HepG2 (cell line): Measurements from ENCODE around the gene YAP1. TPM values are rescaled to one million over a fixed set of nuclear protein-coding genes. Genes with fewer than 3 reads are reported as not detected.

ENCODE experiments used
- ARNT2 ChIP-seq: sonication (generic); formaldehyde crosslinking; IDR thresholded peaks from 2 replicates; pipeline ENCODE4 v1.8.0; 2022; ENCODE audit warnings: mild to moderate bottlenecking, low read depth, missing genetic modification reagents, moderate library complexity
- FOXC1 ChIP-seq: sonication (generic); formaldehyde crosslinking; IDR thresholded peaks from 2 replicates; pipeline ENCODE4 v1.8.0; 2022; ENCODE audit warnings: mild to moderate bottlenecking, missing genetic modification reagents, borderline replicate concordance
- GTF2F1 ChIP-seq: fragments of 150-350 bp; IDR thresholded peaks from 2 replicates; pipeline ENCODE4 v1.6.1; 2014; ENCODE audit warnings: low read length
- HHEX ChIP-seq: IDR thresholded peaks from 2 replicates; pipeline ENCODE4 v1.6.1; 2016; ENCODE audit warnings: control low read depth
- JDP2 ChIP-seq: sonication (generic); formaldehyde crosslinking; IDR thresholded peaks from 2 replicates; pipeline ENCODE4 v1.8.1; 2022; ENCODE audit warnings: missing genetic modification reagents, borderline replicate concordance
- MAFF ChIP-seq: IDR thresholded peaks from 2 replicates; pipeline ENCODE4 v1.6.1; 2011; ENCODE audit warnings: low read depth, low read length, improper control_type of control experiment
- NONO ChIP-seq, 2 experiments: fragments of 450-650 bp in 1 of 2; sonication (generic) in 1 of 2; formaldehyde crosslinking in 1 of 2; IDR thresholded peaks in 1 of 2; conservative IDR thresholded peaks in 1 of 2; 2 replicates each; pipeline versions ENCODE4 v1.6.1 to v1.8.0; 2017 to 2022; ENCODE audit warnings: mild to moderate bottlenecking in 1 of 2, missing genetic modification reagents in 1 of 2, moderate library complexity in 1 of 2
- ONECUT2 ChIP-seq: sonication (generic); formaldehyde crosslinking; IDR thresholded peaks from 2 replicates; pipeline ENCODE4 v1.4.0; 2020; ENCODE audit warnings: missing genetic modification reagents
- SMARCC2 ChIP-seq: fragments of 450-650 bp; IDR thresholded peaks from 2 replicates; pipeline ENCODE4 v1.6.1; 2017; ENCODE audit warnings: antibody characterized with exemption, mild to moderate bottlenecking
- SP140L ChIP-seq: sonication (generic); formaldehyde crosslinking; IDR thresholded peaks from 2 replicates; pipeline ENCODE4 v1.4.0; 2020; ENCODE audit warnings: missing genetic modification reagents, borderline replicate concordance
- U2AF2 ChIP-seq: fragments of 200-400 bp; formaldehyde crosslinking; IDR thresholded peaks from 2 replicates; pipeline ENCODE4 v1.6.1; 2017; ENCODE audit warnings: low read depth, mild to moderate bottlenecking, low read length
- ZNF605 ChIP-seq: sonication (generic); formaldehyde crosslinking; IDR thresholded peaks from 2 replicates; pipeline ENCODE4 v1.8.0; 2022; ENCODE audit warnings: mild to moderate bottlenecking, missing genetic modification reagents
- polyA plus RNA-seq, 8 experiments: library from polyadenylated mRNA; depleted of rRNA in 3 of 8; stranded (reverse) in 7 of 8; unstranded in 1 of 8; fragments of >200 nt; fragmentation: Illumina TruSeq in 4 of 8; extraction: Trizol in 4 of 8; gene quantifications; 2 replicates each; pipeline versions ENCODE4 v1.2.1 to v1.2.3, GENCODE V29; 2011 to 2016; ENCODE audit warnings: low read depth in 4 of 8, missing spikeins in 1 of 8, mixed read lengths in 1 of 8; ENCODE audit not compliant: insufficient read depth in 1 of 8
- total RNA-seq, 5 experiments: library from RNA; depleted of rRNA; stranded (reverse); fragments of >200 nt; fragmentation: Illumina TruSeq; extraction: Trizol; gene quantifications; 2 replicates each; pipeline ENCODE4 v1.2.3, GENCODE V29; 2016; ENCODE audit warnings: low read depth in 1 of 5
- TF ChIP-seq, protein P1 (sequence below): sonication (generic); formaldehyde crosslinking; IDR thresholded peaks from 2 replicates; pipeline ENCODE4 v1.4.0; 2020; ENCODE audit warnings: mild to moderate bottlenecking, missing genetic modification reagents
- TF ChIP-seq, protein P2 (sequence below): sonication (generic); formaldehyde crosslinking; conservative IDR thresholded peaks from 2 replicates; pipeline ENCODE4 v1.4.0; 2020; ENCODE audit warnings: missing genetic modification reagents
- TF ChIP-seq, protein P3 (sequence below): sonication (generic); formaldehyde crosslinking; IDR thresholded peaks from 2 replicates; pipeline ENCODE4 v1.4.0; 2020; ENCODE audit warnings: missing genetic modification reagents

The YAP1 gene
- total and polyA plus RNA-seq, 2 of the 13 experiments (the other 11 are each of a cell fraction or from before 2014, with no cell fraction given), result 59.5 to 91.0 TPM

DNA sequence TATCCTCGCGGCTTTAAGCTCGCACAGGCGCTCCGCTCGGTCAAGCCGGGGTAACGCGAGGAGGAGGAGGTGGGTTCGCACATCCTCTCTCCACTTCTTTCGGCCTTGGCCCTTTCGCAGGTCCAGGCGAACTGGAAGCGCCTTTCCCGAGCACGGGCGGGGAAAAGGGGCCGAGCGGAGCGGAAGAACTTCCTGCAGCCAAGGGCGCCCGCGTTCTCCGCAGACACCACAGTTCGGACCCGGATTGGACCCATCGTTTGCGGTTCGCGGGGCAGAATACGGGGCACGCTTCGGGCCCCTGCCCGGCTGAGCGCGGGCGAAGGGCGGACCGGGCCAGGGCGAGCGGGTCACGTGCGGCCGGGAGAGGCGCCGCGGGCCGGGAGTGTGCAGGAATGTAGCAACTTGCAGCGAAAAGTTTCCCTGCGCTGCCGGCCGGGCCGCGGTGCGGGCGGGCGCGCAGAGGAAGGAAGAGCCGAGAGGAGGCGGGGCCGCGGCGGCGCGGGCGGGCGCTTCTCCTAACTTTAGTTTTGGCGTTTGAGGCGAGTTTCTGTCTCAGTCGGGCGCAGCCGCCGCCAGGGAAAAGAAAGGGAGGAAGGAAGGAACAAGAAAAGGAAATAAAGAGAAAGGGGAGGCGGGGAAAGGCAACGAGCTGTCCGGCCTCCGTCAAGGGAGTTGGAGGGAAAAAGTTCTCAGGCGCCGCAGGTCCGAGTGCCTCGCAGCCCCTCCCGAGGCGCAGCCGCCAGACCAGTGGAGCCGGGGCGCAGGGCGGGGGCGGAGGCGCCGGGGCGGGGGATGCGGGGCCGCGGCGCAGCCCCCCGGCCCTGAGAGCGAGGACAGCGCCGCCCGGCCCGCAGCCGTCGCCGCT lies at the start of gene YAP1 (continued):
- TF ChIP-seq FOXC1 (CRISPR knock-in tag) (peak; percentile 86), HHEX (CRISPR knock-in tag) (no peak), MAFF (no peak), ZNF605 (CRISPR knock-in tag) (no peak), U2AF2 (no peak; the same call in 1 of the 2 replicates), SP140L (CRISPR knock-in tag) (no peak), NONO (IDR thresholded peaks at IDR 0.05) (no peak), NONO (CRISPR knock-in tag; conservative IDR thresholded peaks at IDR 0.05) (peak; percentile 81), JDP2 (peak; percentile 48; the same call in 1 of the 2 replicates), GTF2F1 (no peak), ONECUT2 (CRISPR knock-in tag) (no peak), SMARCC2 (no peak), ARNT2 (CRISPR knock-in tag) (peak; percentile 63; the same call in 1 of the 2 replicates)
- TF ChIP-seq, protein P1, sequence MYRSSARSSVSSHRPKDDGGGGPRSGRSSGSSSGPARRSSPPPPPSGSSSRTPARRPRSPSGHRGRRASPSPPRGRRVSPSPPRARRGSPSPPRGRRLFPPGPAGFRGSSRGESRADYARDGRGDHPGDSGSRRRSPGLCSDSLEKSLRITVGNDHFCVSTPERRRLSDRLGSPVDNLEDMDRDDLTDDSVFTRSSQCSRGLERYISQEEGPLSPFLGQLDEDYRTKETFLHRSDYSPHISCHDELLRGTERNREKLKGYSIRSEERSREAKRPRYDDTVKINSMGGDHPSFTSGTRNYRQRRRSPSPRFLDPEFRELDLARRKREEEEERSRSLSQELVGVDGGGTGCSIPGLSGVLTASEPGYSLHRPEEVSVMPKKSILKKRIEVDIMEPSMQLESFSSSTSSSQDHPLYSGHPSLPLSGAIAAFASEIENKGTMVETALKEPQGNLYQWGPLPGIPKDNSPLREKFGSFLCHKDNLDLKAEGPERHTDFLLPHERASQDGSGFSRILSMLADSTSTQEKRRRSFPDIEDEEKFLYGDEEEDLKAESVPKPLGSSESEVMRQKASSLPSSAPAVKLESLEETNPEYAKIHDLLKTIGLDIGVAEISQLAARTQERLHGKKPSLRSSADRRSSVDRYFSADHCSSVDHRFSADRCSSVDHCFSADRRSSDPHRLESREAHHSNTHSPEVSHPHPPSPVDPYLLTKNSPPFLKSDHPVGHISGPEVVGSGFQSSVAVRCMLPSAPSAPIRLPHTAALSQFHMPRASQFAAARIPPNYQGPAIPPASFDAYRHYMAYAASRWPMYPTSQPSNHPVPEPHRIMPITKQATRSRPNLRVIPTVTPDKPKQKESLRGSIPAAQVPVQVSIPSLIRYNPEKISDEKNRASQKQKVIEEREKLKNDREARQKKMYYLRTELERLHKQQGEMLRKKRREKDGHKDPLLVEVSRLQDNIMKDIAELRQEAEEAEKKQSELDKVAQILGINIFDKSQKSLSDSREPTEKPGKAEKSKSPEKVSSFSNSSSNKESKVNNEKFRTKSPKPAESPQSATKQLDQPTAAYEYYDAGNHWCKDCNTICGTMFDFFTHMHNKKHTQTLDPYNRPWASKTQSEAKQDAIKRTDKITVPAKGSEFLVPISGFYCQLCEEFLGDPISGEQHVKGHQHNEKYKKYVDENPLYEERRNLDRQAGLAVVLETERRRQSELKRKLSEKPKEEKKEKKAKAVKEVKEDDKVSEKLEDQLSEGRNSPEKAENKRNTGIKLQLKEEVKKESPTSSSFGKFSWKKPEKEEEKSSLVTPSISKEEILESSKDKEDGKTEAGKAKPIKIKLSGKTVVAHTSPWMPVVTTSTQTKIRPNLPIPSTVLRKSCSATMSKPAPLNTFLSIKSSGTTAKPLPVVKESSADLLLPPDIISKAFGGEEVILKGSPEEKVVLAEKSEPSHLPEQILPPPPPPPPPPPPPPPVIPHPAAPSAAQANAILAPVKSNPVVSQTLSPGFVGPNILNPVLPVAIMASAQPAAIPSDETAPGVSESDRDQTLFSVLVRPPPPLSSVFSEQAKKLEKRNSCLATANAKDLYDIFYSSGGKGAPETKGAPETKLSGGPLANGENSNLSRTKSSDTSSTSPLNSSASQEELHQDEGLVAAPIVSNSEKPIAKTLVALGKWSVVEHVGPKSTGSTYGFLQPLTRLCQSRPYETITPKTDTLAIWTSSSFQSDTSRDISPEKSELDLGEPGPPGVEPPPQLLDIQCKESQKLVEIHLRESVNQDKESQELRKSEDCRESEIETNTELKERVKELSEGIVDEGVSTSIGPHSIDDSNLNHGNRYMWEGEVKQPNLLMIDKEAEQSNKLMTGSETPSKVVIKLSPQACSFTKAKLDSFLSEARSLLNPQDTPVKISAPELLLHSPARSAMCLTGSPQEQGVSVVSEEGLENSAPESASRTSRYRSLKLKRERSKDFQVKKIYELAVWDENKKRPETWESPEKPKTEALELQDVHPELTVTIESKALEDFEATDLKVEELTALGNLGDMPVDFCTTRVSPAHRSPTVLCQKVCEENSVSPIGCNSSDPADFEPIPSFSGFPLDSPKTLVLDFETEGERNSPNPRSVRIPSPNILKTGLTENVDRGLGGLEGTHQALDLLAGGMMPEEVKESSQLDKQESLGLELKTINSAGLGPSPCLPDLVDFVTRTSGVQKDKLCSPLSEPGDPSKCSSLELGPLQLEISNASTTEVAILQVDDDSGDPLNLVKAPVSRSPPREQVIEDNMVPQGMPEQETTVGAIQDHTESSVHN, result 0 out of 2 replicates have a peak, but pooled peaks have one; percentile 7
- TF ChIP-seq, protein P2, sequence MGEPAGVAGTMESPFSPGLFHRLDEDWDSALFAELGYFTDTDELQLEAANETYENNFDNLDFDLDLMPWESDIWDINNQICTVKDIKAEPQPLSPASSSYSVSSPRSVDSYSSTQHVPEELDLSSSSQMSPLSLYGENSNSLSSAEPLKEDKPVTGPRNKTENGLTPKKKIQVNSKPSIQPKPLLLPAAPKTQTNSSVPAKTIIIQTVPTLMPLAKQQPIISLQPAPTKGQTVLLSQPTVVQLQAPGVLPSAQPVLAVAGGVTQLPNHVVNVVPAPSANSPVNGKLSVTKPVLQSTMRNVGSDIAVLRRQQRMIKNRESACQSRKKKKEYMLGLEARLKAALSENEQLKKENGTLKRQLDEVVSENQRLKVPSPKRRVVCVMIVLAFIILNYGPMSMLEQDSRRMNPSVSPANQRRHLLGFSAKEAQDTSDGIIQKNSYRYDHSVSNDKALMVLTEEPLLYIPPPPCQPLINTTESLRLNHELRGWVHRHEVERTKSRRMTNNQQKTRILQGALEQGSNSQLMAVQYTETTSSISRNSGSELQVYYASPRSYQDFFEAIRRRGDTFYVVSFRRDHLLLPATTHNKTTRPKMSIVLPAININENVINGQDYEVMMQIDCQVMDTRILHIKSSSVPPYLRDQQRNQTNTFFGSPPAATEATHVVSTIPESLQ (CRISPR knock-in tag), result peak; percentile 60; the same call in 1 of the 2 replicates
- TF ChIP-seq, protein P3, sequence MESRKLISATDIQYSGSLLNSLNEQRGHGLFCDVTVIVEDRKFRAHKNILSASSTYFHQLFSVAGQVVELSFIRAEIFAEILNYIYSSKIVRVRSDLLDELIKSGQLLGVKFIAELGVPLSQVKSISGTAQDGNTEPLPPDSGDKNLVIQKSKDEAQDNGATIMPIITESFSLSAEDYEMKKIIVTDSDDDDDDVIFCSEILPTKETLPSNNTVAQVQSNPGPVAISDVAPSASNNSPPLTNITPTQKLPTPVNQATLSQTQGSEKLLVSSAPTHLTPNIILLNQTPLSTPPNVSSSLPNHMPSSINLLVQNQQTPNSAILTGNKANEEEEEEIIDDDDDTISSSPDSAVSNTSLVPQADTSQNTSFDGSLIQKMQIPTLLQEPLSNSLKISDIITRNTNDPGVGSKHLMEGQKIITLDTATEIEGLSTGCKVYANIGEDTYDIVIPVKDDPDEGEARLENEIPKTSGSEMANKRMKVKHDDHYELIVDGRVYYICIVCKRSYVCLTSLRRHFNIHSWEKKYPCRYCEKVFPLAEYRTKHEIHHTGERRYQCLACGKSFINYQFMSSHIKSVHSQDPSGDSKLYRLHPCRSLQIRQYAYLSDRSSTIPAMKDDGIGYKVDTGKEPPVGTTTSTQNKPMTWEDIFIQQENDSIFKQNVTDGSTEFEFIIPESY, result peak; percentile 23; the same call in 1 of the 2 replicates
